Loucy (cell line): ENCODE results near the gene NDE1.

Source experiments
- H2AFZ ChIP-seq: fragments of 200-600 bp; sonication (generic); 2 replicates; pipeline ENCODE4 v1.6.0; 2016; ENCODE audit warnings: antibody characterized with exemption, mild to moderate bottlenecking, low read length, moderate library complexity
- H3F3A ChIP-seq: fragments of 200-600 bp; 2 replicates; pipeline ENCODE4 v1.6.0; 2016; ENCODE audit warnings: antibody characterized with exemption, low read depth, mild to moderate bottlenecking
- H3K27me3 ChIP-seq: fragments of 200-600 bp; sonication (generic); 2 replicates; pipeline ENCODE4 v1.6.1; 2014; ENCODE audit warnings: low read length, mild to moderate bottlenecking; ENCODE audit not compliant: insufficient read depth, poor library complexity, severe bottlenecking
- H3K36me3 ChIP-seq: fragments of 200-600 bp; sonication (generic); 2 replicates; pipeline ENCODE4 v1.6.1; 2016; ENCODE audit warnings: low read length; ENCODE audit not compliant: insufficient read depth
- H3K4me1 ChIP-seq: fragments of 200-600 bp; sonication (generic); 2 replicates; pipeline ENCODE4 v1.5.1; 2014; ENCODE audit warnings: low read length, mild to moderate bottlenecking; ENCODE audit not compliant: insufficient read depth, poor library complexity, severe bottlenecking
- H3K4me2 ChIP-seq: fragments of 200-600 bp; sonication (generic); 2 replicates; pipeline ENCODE4 v1.6.0; 2014; ENCODE audit warnings: antibody characterized with exemption, low read length, low read depth, mild to moderate bottlenecking; ENCODE audit not compliant: poor library complexity, severe bottlenecking
- H3K4me3 ChIP-seq: fragments of 200-600 bp; sonication (generic); 2 replicates; pipeline ENCODE4 v1.5.1; 2014; ENCODE audit warnings: low read length, mild to moderate bottlenecking, mixed read lengths; ENCODE audit not compliant: poor library complexity, severe bottlenecking
- H3K79me2 ChIP-seq: fragments of 200-600 bp; sonication (generic); 2 replicates; pipeline ENCODE4 v1.6.1; 2014; ENCODE audit warnings: low read length; ENCODE audit not compliant: insufficient read depth
- H3K9ac ChIP-seq: fragments of 200-600 bp; sonication (generic); 2 replicates; pipeline ENCODE4 v1.6.0; 2014; ENCODE audit warnings: mild to moderate bottlenecking, low read depth, low read length, moderate library complexity; ENCODE audit not compliant: poor library complexity, severe bottlenecking
- H3K9me2 ChIP-seq: fragments of 200-600 bp; sonication (generic); replicated peaks from 2 replicates; pipeline ENCODE4 v1.6.1; 2016; ENCODE audit warnings: low read depth, low read length, mixed read lengths
- H3K9me3 ChIP-seq: fragments of 200-600 bp; sonication (generic); 2 replicates; pipeline ENCODE4 v1.6.1; 2014; ENCODE audit warnings: mild to moderate bottlenecking, antibody characterized with exemption, low read length, low read depth; ENCODE audit not compliant: insufficient read depth
- H4K20me1 ChIP-seq: fragments of 200-600 bp; sonication (generic); 2 replicates; pipeline ENCODE4 v1.6.0; 2014; ENCODE audit warnings: antibody characterized with exemption, low read length, mild to moderate bottlenecking; ENCODE audit not compliant: insufficient read depth, poor library complexity, severe bottlenecking
- CTCF ChIP-seq: fragments of 200-600 bp; sonication (generic); conservative IDR thresholded peaks from 2 replicates; pipeline ENCODE4 v1.5.1; 2014; ENCODE audit warnings: mild to moderate bottlenecking, antibody characterized with exemption, low read length
- EZH2phosphoT487 ChIP-seq: fragments of 200-600 bp; IDR thresholded peaks from 2 replicates; pipeline ENCODE4 v1.6.1; 2018; ENCODE audit warnings: antibody characterized with exemption, mild to moderate bottlenecking, moderate library complexity, borderline replicate concordance

Gene NDE1

DNA sequence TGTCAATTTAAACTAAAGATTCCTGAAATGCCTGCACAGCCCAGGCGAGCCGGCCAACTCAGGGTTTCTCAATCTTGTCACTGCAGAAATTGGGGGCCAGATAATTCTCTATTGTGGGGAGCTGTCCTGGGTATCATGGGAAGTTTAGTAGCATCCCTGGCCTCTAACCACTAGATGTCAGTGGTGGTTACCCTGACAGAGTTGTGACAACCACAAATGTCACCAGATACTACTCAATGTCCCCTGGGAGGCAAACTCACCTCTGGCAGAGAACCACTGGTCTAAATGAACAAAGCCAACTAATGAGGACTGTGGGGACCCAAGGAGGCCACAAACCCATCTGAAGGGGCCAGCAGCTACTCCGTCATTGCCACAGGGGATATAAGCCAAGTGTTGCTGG lies 115.8 kb downstream of the NDE1 start:
- Histone ChIP-seq H4K20me1 (no peaks in the 10 kb centered on the region), H3K4me1 (peaks cover 4% of the 10 kb centered on the region), H3K27me3 (no peaks in the 10 kb centered on the region), H3F3A (no peaks in the 10 kb centered on the region), H3K4me2 (peak overlapping the region; percentile 24), H3K9me2 (no peaks in the 10 kb centered on the region), H3K36me3 (no peaks in the 10 kb centered on the region), H2AFZ (no peak overlapping the region), H3K9ac (no peak overlapping the region), H3K9me3 (no peaks in the 10 kb centered on the region), H3K4me3 (no peak overlapping the region), H3K79me2 (no peaks in the 10 kb centered on the region)
- TF ChIP-seq CTCF (peak; percentile 65), EZH2phosphoT487 (no peak)

DNA sequence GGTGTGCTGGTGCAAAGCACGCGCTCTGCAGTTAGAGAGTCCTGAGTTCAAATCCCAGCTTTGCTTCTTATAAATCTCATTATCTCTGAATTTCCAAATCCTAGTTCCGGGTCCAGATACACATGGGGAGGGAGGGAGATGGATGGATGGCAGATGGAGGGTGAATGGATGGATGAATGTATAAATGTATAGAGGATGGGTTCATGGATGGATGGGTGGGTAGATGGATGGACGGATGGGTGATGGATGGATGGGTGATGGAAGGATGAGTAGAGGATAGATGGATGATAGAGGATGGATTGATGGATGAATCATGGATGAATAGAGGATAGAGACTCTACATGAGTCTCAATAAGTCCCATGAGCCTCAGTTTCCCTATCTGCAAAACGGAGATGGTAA lies 116.9 kb downstream of the NDE1 start:
- H3K9me3 ChIP-seq, result no peaks in the 10 kb centered on the region
- no peaks in the 10 kb centered on the region for H4K20me1 ChIP-seq
- H3K9me2 ChIP-seq, result no peaks in the 10 kb centered on the region
- TF ChIP-seq CTCF (no peak), EZH2phosphoT487 (no peak)
- H3K36me3 ChIP-seq, result no peaks in the 10 kb centered on the region
- H3K79me2 ChIP-seq, result no peaks in the 10 kb centered on the region
- H3K9ac ChIP-seq, result no peak overlapping the region
- no peaks in the 10 kb centered on the region for H3F3A ChIP-seq
- H2AFZ ChIP-seq, result no peak overlapping the region
- H3K4me1 ChIP-seq, result peaks cover 4% of the 10 kb centered on the region
- no peak overlapping the region for H3K4me3 ChIP-seq
- H3K4me2 ChIP-seq, result no peak overlapping the region
- H3K27me3 ChIP-seq, result no peaks in the 10 kb centered on the region

- H3K9me2 ChIP-seq, result no peaks in the 10 kb centered on the region
- no peak overlapping the region for H2AFZ ChIP-seq
- no peak overlapping the region for H3K4me3 ChIP-seq
- H3K36me3 ChIP-seq, result no peaks in the 10 kb centered on the region
- no peaks in the 10 kb centered on the region for H3F3A ChIP-seq
- H3K9me3 ChIP-seq, result no peaks in the 10 kb centered on the region
- no peaks in the 10 kb centered on the region for H3K79me2 ChIP-seq
- TF ChIP-seq EZH2phosphoT487, result no peak
- no peak for TF ChIP-seq CTCF
- H4K20me1 ChIP-seq, result no peaks in the 10 kb centered on the region
- H3K4me1 ChIP-seq, result peaks cover 4% of the 10 kb centered on the region
- no peak overlapping the region for H3K9ac ChIP-seq
- H3K4me2 ChIP-seq, result no peak overlapping the region
- H3K27me3 ChIP-seq, result no peaks in the 10 kb centered on the region
Observed at GRCh38 chr16:15768201-15768600, 118.2 kb downstream of the NDE1 start.
